Myocyte (in vitro differentiated cells): ENCODE measurements around the gene FAM118A. TPM values are rescaled to one million over a fixed set of nuclear protein-coding genes. Genes with fewer than 3 reads are reported as not detected.
"Not testable (repeated sequence)": the region's sequence is repeated elsewhere in the genome, so short reads cannot be mapped to it uniquely, and the experiment has no call there.

Experiments
- DNase-seq: peaks from one replicate; pipeline ENCODE4 v3.0.0-alpha.2; 2012; ENCODE audit warnings: low read depth
- total RNA-seq: library from RNA; depleted of rRNA; stranded (reverse); fragments of >200 nt; gene quantifications from 2 replicates; pipeline ENCODE4 v1.2.3, GENCODE V29; 2014

The FAM118A gene
- total RNA-seq, 1 donor from 2014 or later = 12.3 TPM

GRCh38 chr22:45373592-45373991 is 63.9 kb downstream of the FAM118A start:
- DNase-seq = not testable (repeated sequence)

DNA sequence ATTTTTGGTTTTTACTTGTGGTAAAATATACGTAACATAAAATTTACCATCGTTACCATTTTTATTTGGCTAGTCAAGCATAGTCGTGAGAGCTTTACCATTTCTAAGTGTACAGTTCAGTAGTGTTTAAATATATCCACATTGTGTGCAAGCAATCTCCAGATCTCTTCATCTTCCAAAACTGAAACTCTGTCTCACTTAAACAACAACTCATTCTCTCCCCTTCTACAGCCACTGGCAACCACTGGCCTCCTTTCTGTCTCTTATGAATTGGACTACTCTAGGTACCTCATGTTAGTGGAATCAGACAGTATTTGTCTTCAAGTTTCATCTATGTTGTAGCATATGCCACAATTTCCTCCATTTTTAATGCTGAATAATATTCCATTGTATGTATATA is 66.3 kb downstream of the FAM118A start:
- DNase-seq = no peak

DNA sequence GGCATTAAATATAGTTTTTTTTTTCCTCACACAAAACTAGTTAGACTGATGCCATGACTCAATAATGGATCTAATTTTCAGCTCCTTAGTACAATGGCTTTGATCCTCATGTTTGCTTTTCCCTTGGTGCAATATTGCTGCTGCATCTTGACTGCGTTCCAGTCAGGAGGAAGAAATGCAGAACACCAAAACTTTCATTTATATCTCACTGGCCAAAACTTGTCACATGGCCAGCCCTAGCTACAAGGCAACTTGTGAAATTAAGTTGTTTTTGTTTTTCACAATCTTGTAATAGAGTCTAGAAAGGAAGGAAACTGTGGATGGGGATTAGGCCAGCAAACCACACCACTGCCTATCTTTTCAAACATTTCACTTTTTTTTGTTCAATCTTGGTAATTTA is 67.0 kb downstream of the FAM118A start:
- DNase-seq = no peak

DNA sequence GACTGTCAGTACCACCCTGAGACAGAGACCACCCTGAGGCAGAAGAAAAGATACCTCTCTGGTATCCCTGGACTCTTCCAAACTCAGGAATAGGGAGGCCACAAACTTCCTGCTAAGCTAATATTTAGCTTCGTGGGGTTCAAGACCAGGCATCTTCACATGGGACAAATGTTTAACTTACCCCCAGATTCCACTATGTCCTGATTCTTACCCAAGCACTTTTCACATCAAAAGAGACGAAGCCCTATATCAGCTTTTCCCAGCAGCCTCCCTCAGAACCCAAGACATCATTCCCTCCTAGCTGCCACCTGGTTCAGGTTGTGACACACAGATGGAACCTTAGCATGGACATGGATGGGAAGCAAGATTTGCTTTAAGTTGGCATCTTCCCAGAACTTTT is 71.6 kb downstream of the FAM118A start:
- DNase-seq = no peak

DNA sequence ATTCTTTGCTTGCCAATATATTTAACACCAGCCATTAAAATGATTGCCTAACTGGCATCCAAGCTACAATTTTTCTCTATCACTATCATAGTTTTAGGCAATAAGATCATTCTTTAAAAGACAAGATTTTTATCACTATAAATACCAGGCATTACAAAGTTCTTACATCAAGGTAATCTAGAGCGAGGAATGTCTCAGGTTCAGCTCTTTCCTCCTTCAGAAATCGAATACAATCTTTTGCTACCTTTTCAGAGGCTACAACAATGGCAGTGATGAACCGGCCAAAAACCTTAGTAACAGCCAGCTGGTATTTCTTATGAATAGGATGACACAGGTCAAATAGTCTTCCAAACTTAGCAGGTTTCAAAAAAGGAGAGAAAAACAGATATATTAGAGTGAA is 79.8 kb downstream of the FAM118A start:
- DNase-seq = no peak

Other genes with a start within 250 kb of the FAM118A start
- gene NUP50, start 146.0 kb upstream of the FAM118A start, total RNA-seq = 17.9 and 20.9 TPM in 2 replicates
- gene KIAA0930, start 69.0 kb upstream of the FAM118A start, total RNA-seq = 32.1 and 49.2 TPM in 2 replicates
- gene UPK3A, start 25.0 kb upstream of the FAM118A start, total RNA-seq = not detected in 2 replicates
- not detected in 2 replicates for gene SMC1B, start 103.7 kb downstream of the FAM118A start, total RNA-seq
- not detected in 2 replicates for gene RIBC2, start 103.8 kb downstream of the FAM118A start, total RNA-seq
- gene FBLN1, start 192.9 kb downstream of the FAM118A start, total RNA-seq = 12.2 and 12.6 TPM in 2 replicates